Kidney epithelial cell (primary cell): ENCODE measurements around the gene SORCS2. TPM values are rescaled to one million over a fixed set of nuclear protein-coding genes. Genes with fewer than 3 reads are reported as not detected.
A peak's percentile ranks its signal among the peaks of the same experiment; 100 is the strongest.

Experiments
- DNase-seq: peaks from one replicate; pipeline ENCODE4 v3.0.0-alpha.2; 2010; ENCODE audit warnings: low read depth
- H3K27me3 ChIP-seq: 2 replicates; pipeline ENCODE4 v1.6.0; 2011; ENCODE audit warnings: low read length; ENCODE audit not compliant: control insufficient read depth, insufficient read depth
- H3K36me3 ChIP-seq: 2 replicates; pipeline ENCODE4 v1.5.1; 2011; ENCODE audit warnings: low read length; ENCODE audit not compliant: control insufficient read depth, insufficient read depth
- H3K4me3 ChIP-seq: 2 replicates; pipeline ENCODE4 v1.5.1; 2011; ENCODE audit warnings: low read depth, mild to moderate bottlenecking, control low read depth, low read length
- CTCF ChIP-seq: IDR thresholded peaks from 2 replicates; pipeline ENCODE4 v1.5.1; 2011; ENCODE audit warnings: mild to moderate bottlenecking, moderate library complexity, low read length, control low read depth, inconsistent platforms; ENCODE audit not compliant: insufficient read depth, poor library complexity, severe bottlenecking
- total RNA-seq: library from RNA; depleted of rRNA; stranded (reverse); fragments of >200 nt; gene quantifications from 2 replicates; pipeline ENCODE4 v1.2.3, GENCODE V29; 2015

SORCS2 gene
- total RNA-seq, 1 donor from 2014 or later = 1.4 TPM

GRCh38 chr4:7295911-7296660 lies 103.7 kb downstream of the SORCS2 start:
- TF ChIP-seq CTCF = peak; percentile 68

DNA sequence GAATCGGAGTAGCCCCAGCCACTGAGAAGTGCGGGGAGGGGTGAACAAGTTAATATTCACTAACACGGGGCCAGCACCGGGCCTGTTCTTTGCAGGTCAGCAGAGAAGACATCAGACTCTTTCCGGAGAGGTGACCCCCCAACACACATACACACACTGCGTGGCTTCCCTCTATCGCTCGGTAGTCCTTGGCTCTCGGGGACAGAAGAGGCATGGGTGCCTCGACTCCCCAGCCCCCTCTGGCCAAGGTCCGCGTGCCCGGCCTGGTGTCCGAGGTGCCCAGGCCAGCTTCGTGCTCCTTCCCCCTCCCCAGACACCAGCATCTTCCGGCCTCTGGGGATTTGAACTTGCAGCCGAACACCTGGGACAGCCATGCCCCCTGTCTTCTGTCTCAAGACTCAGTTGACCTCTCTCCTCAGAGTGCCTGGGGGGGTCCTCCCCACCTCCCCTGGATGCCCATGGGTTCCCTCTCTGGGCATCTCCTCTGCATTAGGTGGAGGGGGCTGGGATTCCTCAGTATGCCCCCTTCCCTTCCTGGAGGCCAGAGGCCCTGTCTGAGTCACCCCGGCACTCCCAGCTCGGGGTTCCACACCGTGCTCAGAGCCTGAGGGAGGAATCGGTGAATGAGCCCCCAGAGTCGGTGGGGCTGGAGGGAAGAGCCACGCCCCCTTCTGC lies 104.5 kb downstream of the SORCS2 start:
- DNase-seq = no peak
- H3K36me3 ChIP-seq = no peaks in the 10 kb centered on the region
- no peak for TF ChIP-seq CTCF
- H3K4me3 ChIP-seq = no peak overlapping the region
- H3K27me3 ChIP-seq = peaks cover 51% of the 10 kb centered on the region

More at GRCh38 chr4:7295911-7296660, 103.7 kb downstream of the SORCS2 start:
- no peaks in the 10 kb centered on the region for H3K36me3 ChIP-seq
- H3K4me3 ChIP-seq = no peak overlapping the region
- peaks cover 51% of the 10 kb centered on the region for H3K27me3 ChIP-seq
- no peak for DNase-seq

DNA sequence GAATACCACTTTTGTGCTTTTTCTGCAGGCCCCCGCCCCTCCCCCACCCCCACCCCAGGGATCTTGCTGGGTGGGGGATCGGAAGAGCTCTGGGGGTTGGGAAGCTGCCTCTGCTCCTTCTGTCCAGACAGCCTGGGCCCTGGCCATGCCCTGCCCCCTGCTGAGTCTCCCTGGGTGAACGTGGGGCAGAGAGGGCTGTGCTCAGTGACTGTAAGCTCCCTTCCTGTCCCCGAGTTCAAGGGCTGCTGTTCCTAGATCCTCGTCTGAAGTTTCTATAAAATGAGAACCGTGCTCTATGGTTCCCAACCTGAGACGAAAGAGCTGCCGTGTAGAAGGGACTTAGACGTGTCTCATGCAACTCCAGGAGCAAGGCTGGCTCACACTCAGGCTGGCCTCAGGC lies 105.0 kb downstream of the SORCS2 start:
- no peak for DNase-seq
- Histone ChIP-seq H3K36me3 (no peaks in the 10 kb centered on the region), H3K27me3 (peaks cover 52% of the 10 kb centered on the region), H3K4me3 (no peak overlapping the region)
- no peak for TF ChIP-seq CTCF

GRCh38 chr4:7297881-7298280 lies 105.5 kb downstream of the SORCS2 start:
- Histone ChIP-seq H3K36me3 (no peaks in the 10 kb centered on the region), H3K27me3 (peaks cover 57% of the 10 kb centered on the region), H3K4me3 (no peak overlapping the region)
- no peak for DNase-seq
- no peak for TF ChIP-seq CTCF

- DNase-seq = no peak
- Histone ChIP-seq H3K4me3 (no peak overlapping the region), H3K27me3 (peaks cover 64% of the 10 kb centered on the region), H3K36me3 (no peaks in the 10 kb centered on the region)
- no peak for TF ChIP-seq CTCF
Observed at GRCh38 chr4:7298619-7299009, 106.3 kb downstream of the SORCS2 start.
